Activated CD4-positive, alpha-beta T cell treated with anti-CD3 and anti-CD28 coated beads, Interleukin-2, amount 50 U/mL, for 1 hour (primary cell): ENCODE measurements around the gene ANKFN1.

Source experiments
- DNase-seq: peaks from one replicate; pipeline ENCODE4 v3.0.0-alpha.2; 2020

The ANKFN1 gene

DNA sequence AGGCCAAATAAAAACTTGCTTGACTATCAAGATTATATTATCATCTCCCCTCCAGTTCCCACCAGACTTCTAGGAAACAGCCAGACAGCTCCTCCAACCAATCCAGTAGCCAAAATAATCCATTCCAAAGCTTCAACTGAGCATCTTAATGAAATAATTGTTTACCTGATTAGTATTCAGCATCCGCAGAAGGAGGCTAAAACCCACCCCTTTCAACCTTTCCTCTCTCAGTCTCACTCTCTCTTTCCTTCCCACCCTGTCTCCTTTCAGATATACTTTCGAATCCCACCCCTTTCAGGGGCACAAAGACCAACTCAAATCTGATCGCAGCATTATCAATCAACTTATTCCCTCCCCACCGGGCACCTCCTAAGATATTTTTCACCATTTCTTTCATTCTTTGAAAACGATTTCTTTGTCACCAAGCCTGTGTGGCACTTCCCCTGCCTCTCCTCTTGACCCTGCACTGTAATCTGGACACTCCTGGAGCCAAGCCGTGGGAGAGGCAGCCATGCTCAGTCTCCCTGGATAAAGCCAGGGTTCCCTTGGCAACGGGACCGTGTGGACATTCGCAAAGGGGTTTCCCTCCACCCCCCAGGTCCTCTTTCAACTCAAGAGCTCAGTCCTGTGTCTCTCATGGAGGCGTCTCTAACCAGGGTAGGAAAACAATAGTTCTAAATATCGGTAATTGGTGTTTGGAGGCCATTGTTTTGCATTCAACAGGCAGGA lies at the start of gene ANKFN1:
Gene ANKFN1, plus strand, starts transcription at position 602 of the 729 bp plus-strand sequence. CDS start 59,193 bp downstream, outside the sequence.
- DNase-seq = no peak

DNA sequence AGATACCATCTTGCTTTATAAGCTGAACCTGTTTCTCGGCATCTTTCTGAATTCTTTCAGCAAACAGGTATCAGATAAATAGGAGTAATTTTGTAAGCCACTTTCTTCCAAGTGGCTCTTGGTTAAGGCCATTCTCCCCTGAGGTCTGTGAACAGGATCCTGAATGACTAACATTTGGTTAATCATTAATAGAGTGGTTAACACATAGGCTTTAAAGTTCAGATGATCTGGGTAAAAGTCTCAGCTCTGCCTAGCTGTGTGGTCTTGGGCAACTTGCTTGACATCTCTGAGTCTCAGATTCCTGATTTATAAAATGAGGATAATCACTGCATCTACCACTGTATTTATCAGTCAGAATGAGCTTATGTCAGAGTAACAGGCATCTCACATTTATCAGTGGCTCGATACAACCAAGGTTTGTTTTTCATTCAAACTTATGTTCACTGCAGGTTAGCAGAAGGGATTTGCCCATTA lies 44.4 kb upstream of the ANKFN1 start:
- DNase-seq = no peak

DNA sequence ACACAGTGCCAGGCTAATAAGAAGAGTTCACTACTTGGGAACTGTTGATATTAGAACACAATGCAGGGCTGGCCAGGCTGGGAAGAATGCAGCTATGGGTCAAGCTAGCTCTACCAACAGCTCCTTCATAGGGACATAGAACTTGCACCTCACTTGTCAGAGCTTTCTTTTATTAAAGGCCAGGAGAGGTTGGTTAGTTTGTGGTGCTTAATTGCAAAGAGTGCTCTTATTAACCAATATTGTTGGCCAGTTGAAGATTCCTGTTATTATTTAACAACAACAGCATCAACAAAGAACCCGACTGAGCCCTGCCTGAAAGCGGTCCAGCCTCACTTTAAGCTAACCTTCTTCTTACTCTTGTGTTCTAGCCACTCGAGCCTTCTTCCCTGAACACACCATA lies 43.4 kb upstream of the ANKFN1 start:
- no peak for DNase-seq

DNA sequence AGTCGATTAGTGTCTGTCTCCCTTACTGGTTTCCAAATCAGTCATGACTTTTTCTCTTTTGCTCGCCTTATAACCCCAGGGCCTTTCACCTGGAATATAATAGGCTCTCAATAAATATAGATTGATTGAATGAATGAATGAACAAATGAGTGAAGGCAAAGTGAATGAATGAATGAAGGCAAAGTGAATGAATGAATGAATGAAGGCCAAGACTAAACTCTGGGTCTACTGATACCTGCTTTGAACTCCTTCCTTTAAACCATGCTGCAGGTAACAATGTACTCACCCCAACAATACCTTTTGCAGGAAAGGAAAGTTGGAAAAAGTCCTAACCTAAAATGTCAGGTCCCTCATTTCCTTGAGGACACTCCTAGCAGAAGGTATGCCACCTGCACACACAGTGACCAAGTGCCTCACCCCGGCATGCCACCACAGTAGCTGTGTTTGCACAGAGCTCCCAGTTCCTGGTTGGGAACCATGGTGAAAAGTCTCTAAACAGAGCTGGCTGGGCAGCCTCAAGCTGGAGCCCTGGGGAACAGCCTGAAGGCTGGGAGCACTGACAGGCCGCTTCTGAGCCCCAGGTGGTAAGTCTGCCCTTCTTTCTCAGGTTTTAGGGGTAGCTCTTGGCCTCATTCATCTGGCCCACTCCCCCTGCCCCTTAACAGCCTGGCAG lies 42.7 kb upstream of the ANKFN1 start:
- DNase-seq = no peak

GRCh38 chr17:56111706-56112485 lies 41.4 kb upstream of the ANKFN1 start:
- no peak for DNase-seq

DNA sequence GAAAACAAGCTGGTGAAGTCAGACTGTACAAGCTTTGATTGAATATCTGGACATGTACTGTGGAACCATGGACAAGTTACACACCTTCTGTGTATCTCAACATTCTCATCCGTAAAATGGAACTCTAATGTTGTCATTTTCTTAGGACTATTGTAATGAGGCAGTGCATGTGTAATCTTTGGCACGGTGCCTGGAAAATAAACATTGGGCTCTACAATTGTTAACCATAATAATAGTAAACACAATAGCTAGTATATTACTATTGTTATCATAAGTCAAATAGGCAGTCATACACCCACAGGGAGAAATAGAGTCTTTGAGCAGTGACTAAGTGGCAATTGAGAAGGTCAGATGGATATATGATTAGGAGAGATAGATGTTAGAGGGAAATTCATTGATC lies 39.8 kb upstream of the ANKFN1 start:
- DNase-seq = no peak

DNA sequence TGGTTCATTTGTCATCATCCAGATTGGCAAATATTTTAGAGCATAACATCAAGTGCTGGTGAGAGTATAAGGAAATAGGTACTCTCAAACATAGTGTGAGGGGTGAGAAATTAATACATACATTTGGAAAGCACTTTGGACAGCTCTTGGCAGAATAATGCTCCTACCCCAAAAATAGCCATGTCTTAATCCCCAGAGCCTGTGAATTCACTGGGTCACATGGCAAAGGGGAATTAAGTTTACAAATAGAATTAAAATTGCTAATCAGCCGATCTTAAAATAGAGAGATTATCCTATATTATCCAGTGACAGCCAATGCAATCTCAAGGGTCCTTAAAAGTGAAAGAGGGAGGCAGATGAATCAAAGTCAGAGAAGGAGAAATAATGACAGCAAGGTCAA lies 38.8 kb upstream of the ANKFN1 start:
- no peak for DNase-seq

DNA sequence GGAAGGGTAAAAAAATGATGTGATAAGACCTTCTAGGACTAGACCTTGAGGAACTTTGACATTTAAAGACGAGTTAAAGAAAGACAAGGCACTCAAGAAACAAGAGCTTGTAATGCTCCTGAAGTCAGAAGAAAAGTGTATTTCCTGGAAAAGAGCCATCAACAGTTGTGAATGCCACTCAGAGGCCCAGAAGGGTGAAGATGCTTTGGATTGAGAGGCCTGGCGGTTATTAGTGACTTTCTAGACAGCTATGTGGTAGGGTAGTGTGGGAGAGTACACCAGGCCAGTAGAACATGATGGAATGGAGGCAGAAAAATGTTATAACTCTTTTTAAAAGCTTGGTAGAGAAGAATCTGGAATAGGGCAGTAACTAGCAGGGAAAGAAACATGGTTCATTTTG lies 34.1 kb upstream of the ANKFN1 start:
- DNase-seq = no peak

GRCh38 chr17:56119936-56120335 lies 33.3 kb upstream of the ANKFN1 start:
- no peak for DNase-seq

- DNase-seq = no peak
Observed at GRCh38 chr17:56121191-56122051, 31.9 kb upstream of the ANKFN1 start.

- DNase-seq = no peak
Observed at GRCh38 chr17:56125830-56126819, 27.1 kb upstream of the ANKFN1 start.

- no peak for DNase-seq
Observed at GRCh38 chr17:56130026-56130425, 23.2 kb upstream of the ANKFN1 start.

- DNase-seq = no peak
Observed at GRCh38 chr17:56130631-56131030, 22.6 kb upstream of the ANKFN1 start.

DNA sequence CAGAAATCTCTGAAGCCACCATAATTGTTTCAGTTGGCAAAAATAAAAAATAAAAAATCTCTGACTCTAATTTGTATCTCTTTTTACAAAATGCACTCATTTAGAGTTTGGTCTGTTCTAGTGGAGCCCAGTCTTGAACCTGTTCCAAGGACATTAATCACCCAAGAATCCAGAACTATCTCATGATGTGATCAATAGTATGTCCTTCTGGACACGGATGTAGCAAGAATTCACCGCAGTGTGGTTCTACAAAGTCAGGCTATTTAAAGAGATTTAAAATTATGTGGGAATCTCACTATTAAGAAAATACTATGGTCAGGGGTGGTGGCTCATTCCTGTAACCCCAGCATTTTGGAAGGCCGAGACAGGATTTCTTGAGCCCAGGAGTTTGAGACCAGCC lies 21.8 kb upstream of the ANKFN1 start:
- DNase-seq = no peak

DNA sequence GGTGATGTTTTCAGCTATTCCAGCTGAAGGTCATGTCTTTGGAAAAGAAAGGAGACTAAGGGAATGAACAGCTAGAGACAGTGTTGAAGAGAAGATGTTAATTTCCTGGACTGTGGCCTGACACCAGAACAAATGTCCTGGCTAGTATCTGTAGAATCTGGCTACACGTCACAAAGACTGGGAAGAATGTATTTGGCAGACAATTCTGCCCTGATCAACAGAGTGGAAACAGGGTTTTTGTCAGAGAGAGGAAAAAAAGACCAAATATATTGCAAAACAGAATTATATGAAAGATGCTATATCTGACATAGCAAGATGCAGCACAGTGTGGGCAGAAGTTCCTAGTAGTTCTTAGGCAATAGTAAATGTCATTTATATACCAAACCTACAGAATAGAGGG lies 17.0 kb upstream of the ANKFN1 start:
- DNase-seq = no peak

- DNase-seq = no peak
Observed at GRCh38 chr17:56141046-56141839, 12.0 kb upstream of the ANKFN1 start.

DNA sequence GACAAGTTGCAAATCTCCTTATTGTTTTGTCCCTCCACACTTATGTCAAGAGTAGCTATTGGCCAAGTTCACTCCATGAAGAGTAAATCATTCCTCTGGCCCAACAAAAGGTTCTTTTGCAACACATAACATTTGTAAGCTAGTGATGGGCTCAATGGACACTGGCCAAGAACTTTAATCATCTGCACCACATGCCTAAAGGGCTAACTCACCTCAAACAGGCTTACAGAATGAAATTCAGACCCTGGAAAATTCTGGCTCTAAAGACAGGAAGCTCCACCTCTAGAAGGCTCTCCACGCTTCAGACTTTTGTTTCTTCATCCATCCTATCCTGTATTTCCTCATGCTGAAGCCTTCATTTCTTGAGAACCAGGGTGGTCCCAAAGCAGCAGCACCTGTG lies 10.9 kb upstream of the ANKFN1 start:
- no peak for DNase-seq

DNA sequence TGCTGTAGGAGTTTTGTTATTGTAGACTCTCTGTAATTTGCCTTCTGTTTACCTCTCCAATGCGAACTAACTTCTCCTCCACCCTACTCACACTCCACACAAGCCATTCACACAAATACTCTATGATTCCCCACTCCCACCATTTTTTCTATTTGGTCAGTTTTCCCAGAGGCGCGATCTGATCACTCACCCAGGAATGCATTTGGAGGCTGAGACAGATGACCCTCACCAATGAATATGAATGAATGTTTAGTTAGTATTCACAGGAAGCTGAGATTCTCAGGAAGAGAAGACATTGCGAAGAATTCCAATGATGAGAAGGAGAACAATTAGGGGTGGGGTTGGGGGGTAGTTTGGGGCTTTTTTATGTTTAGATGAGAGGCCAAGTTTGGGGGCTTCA lies 10.5 kb upstream of the ANKFN1 start:
- DNase-seq = no peak

GRCh38 chr17:56144223-56144622 lies 9.1 kb upstream of the ANKFN1 start:
- DNase-seq = no peak

DNA sequence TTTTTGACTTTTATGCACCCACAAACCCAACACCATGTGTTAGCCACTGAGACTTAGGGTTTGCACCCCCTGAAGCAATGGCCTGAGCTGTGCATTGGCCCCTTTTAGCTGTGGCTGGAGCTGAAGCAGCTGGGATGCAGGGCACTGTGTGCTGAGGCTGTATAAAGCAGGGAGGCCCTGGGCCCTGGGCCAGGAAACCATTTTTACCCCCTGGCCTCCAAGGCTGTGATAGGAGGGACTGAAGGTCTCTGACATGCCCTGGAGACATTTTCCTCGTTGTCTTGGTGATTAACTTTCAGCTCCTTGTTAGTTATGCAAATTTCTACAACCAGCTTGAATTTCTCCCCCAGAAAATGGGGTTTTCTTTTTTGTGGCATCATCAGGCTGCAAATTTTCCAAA lies 6.7 kb upstream of the ANKFN1 start:
- no peak for DNase-seq

DNA sequence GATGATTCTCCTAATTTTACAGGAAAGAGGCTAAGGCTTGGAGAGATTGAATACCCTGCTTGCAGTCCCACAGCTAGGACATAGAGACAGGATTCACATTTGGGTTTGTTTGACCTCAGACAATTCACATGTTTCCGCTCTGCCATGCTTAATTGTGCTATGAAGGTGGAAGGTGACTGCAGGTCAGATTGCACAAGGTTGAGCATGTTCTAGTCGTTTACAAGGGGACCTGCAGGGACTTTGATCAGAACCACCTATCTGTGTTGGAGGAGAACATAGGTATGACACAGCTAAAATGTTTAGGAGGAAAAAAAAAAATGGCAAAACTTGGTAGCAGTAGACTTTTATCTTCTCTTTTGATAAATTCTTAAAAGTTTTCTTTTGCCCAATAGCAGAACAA lies 4.9 kb upstream of the ANKFN1 start:
- no peak for DNase-seq
